Panc1 (cell line): ENCODE data around the gene KCNAB3. TPM values are rescaled to one million over a fixed set of nuclear protein-coding genes. Genes with fewer than 3 reads are reported as not detected.

Experiments
- ATAC-seq: fragments of 200-7000 bp; cut with Tn5 transposase; 2 replicates; pipeline ENCODE4 v1.9.1; 2020; ENCODE audit warnings: mild to moderate bottlenecking, moderate library complexity
- BruUV-seq: library from RNA; stranded (reverse); fragments of 400-500 nt; replicated peaks from 2 replicates; lab custom pipeline; 2021; lab: Mats Ljungman, UMichigan
- CTCF ChIA-PET: fragments of 300-600 bp; sonication (Branson Sonifier 250); formaldehyde crosslinking; loops from one replicate; lab custom pipeline; 2022; ENCODE audit warnings: antibody characterized with exemption; lab: Charles Lee
- POLR2A ChIA-PET: fragments of 300-600 bp; sonication (Branson Sonifier 250); formaldehyde crosslinking; loops from one replicate; lab custom pipeline; 2022; ENCODE audit warnings: antibody characterized with exemption; lab: Charles Lee
- DNase-seq: peaks from one replicate; pipeline ENCODE4 v3.0.0-alpha.2; 2010; ENCODE audit warnings: low read depth, low spot score
- H3K27ac ChIP-seq: 2 replicates; pipeline ENCODE4 v1.5.1; 2011; ENCODE audit warnings: mild to moderate bottlenecking, low read length, inconsistent platforms
- H3K27me3 ChIP-seq: fragments of 200-500 bp; sonication (Bioruptor generic); 2 replicates; pipeline ENCODE4 v1.6.0; 2014; ENCODE audit warnings: low read length, inconsistent platforms; ENCODE audit not compliant: control insufficient read depth, insufficient read depth
- H3K36me3 ChIP-seq: fragments of 200-500 bp; sonication (Bioruptor generic); 2 replicates; pipeline ENCODE4 v1.5.1; 2014; ENCODE audit warnings: inconsistent platforms, mild to moderate bottlenecking, low read length, moderate library complexity; ENCODE audit not compliant: control insufficient read depth, insufficient read depth
- H3K4me1 ChIP-seq: 2 replicates; pipeline ENCODE4 v1.5.1; 2011; ENCODE audit warnings: inconsistent platforms, mild to moderate bottlenecking, low read length, moderate library complexity; ENCODE audit not compliant: control insufficient read depth, insufficient read depth
- H3K4me3 ChIP-seq, 2 experiments: 2 replicates each; pipeline ENCODE4 v1.5.1; 2011 to 2012; ENCODE audit warnings: low read depth in 2 of 2, low read length in 2 of 2, mild to moderate bottlenecking in 2 of 2, inconsistent platforms in 1 of 2, moderate library complexity in 1 of 2
- H3K9me3 ChIP-seq: fragments of 200-500 bp; sonication (Bioruptor generic); 2 replicates; pipeline ENCODE4 v1.5.1; 2014; ENCODE audit warnings: low read depth, mild to moderate bottlenecking, inconsistent platforms, low read length, moderate library complexity; ENCODE audit not compliant: control insufficient read depth, insufficient read depth
- POLR2AphosphoS5 ChIP-seq: IDR thresholded peaks from 2 replicates; pipeline ENCODE4 v1.6.1; 2012; ENCODE audit warnings: mild to moderate bottlenecking, low read depth, low read length, moderate library complexity
- SIN3A ChIP-seq: IDR thresholded peaks from 2 replicates; pipeline ENCODE4 v1.6.1; 2012; ENCODE audit warnings: low read depth, mild to moderate bottlenecking, low read length, moderate library complexity, borderline replicate concordance; ENCODE audit not compliant: insufficient read depth
- TCF7L2 ChIP-seq: IDR thresholded peaks from 2 replicates; pipeline ENCODE4 v1.6.1; 2011; ENCODE audit warnings: mild to moderate bottlenecking, low read depth, low read length, inconsistent platforms
- in situ Hi-C: cut with HindIII; loops from 2 replicates; pipeline ENCODE4 v1.10.0; 2016; ENCODE audit warnings: low sequenced_read_pairs, low pct_unique_long_range_greater_than_20kb
- intact Hi-C: fragments of 100-400 bp; cut with micrococcal nuclease; formaldehyde crosslinking; loops from one replicate; pipeline ENCODE4 v1.10.0; 2022; ENCODE audit not compliant: unreplicated experiment
- total RNA-seq: library from RNA; stranded (reverse); gene quantifications from one replicate; pipeline ENCODE4 v1.2.1, GENCODE V29; 2021; ENCODE audit not compliant: unreplicated experiment
- TF ChIP-seq, protein P1 (sequence below), 2 experiments: IDR thresholded peaks; 2 replicates each; pipeline ENCODE4 v1.6.1; 2011 to 2012; ENCODE audit warnings: low read depth in 2 of 2, control low read depth in 1 of 2, low read length in 1 of 2, mild to moderate bottlenecking in 1 of 2, moderate library complexity in 1 of 2; ENCODE audit not compliant: insufficient read depth in 1 of 2
- TF ChIP-seq, protein P2 (sequence below): fragments of 450-650 bp; IDR thresholded peaks from 2 replicates; pipeline ENCODE4 v1.5.1; 2017; ENCODE audit warnings: mild to moderate bottlenecking

KCNAB3 gene
- total RNA-seq, 1 experiment from 2014 or later, result 3.5 TPM

DNA sequence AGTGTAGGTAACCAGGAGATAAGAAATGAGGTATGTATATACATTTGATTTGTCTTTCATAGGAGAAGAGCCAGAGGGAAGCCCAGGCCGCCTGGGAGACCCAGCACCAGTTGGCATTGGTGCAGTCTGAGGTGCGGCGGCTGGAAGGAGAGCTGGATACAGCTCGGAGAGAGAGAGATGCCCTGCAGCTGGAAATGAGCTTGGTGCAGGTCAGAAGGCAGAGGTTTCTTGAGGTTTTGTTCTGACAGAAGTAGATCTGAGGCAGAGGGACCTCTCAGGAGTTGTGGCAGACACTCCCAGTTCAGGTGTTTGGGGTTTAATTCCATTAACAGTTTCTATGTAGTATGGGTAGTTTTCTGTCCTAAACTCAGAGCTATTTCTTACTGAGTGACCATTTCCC lies 10.4 kb upstream of the KCNAB3 start:
- in situ Hi-C loops, result no loop called here
- TF ChIP-seq POLR2AphosphoS5, result no peak
- TF ChIP-seq TCF7L2, result no peak
- TF ChIP-seq SIN3A, result no peak
- TF ChIP-seq, protein P1, sequence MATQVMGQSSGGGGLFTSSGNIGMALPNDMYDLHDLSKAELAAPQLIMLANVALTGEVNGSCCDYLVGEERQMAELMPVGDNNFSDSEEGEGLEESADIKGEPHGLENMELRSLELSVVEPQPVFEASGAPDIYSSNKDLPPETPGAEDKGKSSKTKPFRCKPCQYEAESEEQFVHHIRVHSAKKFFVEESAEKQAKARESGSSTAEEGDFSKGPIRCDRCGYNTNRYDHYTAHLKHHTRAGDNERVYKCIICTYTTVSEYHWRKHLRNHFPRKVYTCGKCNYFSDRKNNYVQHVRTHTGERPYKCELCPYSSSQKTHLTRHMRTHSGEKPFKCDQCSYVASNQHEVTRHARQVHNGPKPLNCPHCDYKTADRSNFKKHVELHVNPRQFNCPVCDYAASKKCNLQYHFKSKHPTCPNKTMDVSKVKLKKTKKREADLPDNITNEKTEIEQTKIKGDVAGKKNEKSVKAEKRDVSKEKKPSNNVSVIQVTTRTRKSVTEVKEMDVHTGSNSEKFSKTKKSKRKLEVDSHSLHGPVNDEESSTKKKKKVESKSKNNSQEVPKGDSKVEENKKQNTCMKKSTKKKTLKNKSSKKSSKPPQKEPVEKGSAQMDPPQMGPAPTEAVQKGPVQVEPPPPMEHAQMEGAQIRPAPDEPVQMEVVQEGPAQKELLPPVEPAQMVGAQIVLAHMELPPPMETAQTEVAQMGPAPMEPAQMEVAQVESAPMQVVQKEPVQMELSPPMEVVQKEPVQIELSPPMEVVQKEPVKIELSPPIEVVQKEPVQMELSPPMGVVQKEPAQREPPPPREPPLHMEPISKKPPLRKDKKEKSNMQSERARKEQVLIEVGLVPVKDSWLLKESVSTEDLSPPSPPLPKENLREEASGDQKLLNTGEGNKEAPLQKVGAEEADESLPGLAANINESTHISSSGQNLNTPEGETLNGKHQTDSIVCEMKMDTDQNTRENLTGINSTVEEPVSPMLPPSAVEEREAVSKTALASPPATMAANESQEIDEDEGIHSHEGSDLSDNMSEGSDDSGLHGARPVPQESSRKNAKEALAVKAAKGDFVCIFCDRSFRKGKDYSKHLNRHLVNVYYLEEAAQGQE (IDR thresholded peaks at IDR 0.05; ENCODE audit: insufficient read depth in 1 of 2, low read depth in 2 of 2, low read length in 1 of 2), result no peak
- TF ChIP-seq, protein P2, sequence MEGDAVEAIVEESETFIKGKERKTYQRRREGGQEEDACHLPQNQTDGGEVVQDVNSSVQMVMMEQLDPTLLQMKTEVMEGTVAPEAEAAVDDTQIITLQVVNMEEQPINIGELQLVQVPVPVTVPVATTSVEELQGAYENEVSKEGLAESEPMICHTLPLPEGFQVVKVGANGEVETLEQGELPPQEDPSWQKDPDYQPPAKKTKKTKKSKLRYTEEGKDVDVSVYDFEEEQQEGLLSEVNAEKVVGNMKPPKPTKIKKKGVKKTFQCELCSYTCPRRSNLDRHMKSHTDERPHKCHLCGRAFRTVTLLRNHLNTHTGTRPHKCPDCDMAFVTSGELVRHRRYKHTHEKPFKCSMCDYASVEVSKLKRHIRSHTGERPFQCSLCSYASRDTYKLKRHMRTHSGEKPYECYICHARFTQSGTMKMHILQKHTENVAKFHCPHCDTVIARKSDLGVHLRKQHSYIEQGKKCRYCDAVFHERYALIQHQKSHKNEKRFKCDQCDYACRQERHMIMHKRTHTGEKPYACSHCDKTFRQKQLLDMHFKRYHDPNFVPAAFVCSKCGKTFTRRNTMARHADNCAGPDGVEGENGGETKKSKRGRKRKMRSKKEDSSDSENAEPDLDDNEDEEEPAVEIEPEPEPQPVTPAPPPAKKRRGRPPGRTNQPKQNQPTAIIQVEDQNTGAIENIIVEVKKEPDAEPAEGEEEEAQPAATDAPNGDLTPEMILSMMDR, result no peak
- ATAC-seq (no peak), DNase-seq (no peak)
- CTCF ChIA-PET, result no interaction called here
- BruUV-seq, result no TSS peak
- Histone ChIP-seq H3K4me1 (no peaks in the 10 kb centered on the region), H3K27ac (no peak overlapping the region), H3K4me3 (no peak overlapping the region), H3K27me3 (no peaks in the 10 kb centered on the region), H3K36me3 (peaks cover 17% of the 10 kb centered on the region), H3K9me3 (no peaks in the 10 kb centered on the region)
- intact Hi-C loops, result no loop called here
- POLR2A ChIA-PET, result interaction anchor here (0.5 kb wide), 1 partner anchor 146 kb away, joined by 9 read pairs; no protein-coding TSS in a partner anchor

DNA sequence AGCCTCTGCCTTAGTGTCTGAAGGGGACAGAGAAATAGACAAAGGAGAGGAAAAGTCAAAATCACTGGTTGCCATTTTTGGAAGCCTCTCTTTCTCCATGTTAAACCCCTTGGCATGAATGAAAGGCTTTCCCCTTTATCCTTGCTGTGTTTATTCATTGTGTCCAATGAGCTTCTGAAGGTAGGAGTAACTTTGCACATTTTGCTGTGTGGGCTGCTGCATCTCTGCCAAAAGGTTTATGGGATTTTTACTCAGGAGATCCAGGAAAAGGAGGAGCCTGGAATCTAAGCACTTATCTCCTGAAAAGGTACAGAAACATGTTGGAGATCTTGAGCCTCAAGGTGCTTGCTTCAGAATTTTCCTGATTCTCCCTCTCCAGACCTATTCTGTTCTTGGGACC lies 6.2 kb upstream of the KCNAB3 start:
- Histone ChIP-seq H3K4me3 (no peak overlapping the region), H3K27ac (no peak overlapping the region), H3K36me3 (peaks cover 31% of the 10 kb centered on the region), H3K9me3 (no peaks in the 10 kb centered on the region), H3K4me1 (peaks cover 6% of the 10 kb centered on the region), H3K27me3 (no peaks in the 10 kb centered on the region)
- ChIA-PET POLR2A (no interaction called here), CTCF (no interaction called here)
- DNase-seq (no peak), ATAC-seq (no peak)
- intact Hi-C loops, result no loop called here
- in situ Hi-C loops, result no loop called here
- TF ChIP-seq TCF7L2, result no peak
- TF ChIP-seq POLR2AphosphoS5, result no peak
- TF ChIP-seq, protein P2, result no peak
- TF ChIP-seq, protein P1 (IDR thresholded peaks at IDR 0.05; ENCODE audit: insufficient read depth in 1 of 2, low read depth in 2 of 2, low read length in 1 of 2), result no peak
- BruUV-seq, result no TSS peak
